Fibroblast of mammary gland (primary cell): ENCODE measurements around the gene ARHGAP15.

Experiments
- DNase-seq: peaks from one replicate; pipeline ENCODE4 v3.0.0-alpha.2; 2010; ENCODE audit warnings: low read depth
- H3K4me3 ChIP-seq: 2 replicates; pipeline ENCODE4 v1.5.1; 2011; ENCODE audit warnings: low read depth, mild to moderate bottlenecking, low read length, moderate library complexity; ENCODE audit not compliant: control insufficient read depth
- TF ChIP-seq, protein P1 (sequence below): conservative IDR thresholded peaks from 2 replicates; pipeline ENCODE4 v1.5.1; 2011; ENCODE audit warnings: low read depth, low read length, inconsistent platforms; ENCODE audit not compliant: control insufficient read depth, insufficient read depth

Gene ARHGAP15

DNA sequence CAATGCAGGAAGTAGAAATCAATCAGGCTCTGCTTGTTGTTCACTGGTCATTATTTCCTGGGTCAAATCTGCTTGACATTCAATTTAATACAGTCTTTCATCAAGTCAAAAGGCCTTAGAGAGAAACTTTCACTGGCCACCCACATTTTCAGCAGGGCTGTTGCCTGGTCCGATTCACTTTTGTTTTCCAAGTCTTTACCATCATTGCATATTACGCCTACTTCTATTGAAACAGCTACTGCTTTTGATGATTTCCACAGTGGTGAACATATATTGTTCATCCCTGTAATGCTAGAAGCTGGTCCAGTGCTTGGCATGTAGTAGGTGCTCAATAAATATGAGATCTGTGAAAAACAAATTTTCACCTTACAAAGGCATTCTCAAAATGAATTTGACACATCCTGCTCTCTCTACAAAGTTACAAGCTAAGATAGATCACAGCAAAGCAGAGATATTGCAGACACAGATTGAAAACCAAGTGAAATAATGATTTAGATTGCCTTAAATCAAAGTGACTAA lies 600.1 kb downstream of the ARHGAP15 start:
- DNase-seq: no peak
- TF ChIP-seq, protein P1, sequence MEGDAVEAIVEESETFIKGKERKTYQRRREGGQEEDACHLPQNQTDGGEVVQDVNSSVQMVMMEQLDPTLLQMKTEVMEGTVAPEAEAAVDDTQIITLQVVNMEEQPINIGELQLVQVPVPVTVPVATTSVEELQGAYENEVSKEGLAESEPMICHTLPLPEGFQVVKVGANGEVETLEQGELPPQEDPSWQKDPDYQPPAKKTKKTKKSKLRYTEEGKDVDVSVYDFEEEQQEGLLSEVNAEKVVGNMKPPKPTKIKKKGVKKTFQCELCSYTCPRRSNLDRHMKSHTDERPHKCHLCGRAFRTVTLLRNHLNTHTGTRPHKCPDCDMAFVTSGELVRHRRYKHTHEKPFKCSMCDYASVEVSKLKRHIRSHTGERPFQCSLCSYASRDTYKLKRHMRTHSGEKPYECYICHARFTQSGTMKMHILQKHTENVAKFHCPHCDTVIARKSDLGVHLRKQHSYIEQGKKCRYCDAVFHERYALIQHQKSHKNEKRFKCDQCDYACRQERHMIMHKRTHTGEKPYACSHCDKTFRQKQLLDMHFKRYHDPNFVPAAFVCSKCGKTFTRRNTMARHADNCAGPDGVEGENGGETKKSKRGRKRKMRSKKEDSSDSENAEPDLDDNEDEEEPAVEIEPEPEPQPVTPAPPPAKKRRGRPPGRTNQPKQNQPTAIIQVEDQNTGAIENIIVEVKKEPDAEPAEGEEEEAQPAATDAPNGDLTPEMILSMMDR: no peak
- H3K4me3 ChIP-seq: no peak overlapping the region

DNA sequence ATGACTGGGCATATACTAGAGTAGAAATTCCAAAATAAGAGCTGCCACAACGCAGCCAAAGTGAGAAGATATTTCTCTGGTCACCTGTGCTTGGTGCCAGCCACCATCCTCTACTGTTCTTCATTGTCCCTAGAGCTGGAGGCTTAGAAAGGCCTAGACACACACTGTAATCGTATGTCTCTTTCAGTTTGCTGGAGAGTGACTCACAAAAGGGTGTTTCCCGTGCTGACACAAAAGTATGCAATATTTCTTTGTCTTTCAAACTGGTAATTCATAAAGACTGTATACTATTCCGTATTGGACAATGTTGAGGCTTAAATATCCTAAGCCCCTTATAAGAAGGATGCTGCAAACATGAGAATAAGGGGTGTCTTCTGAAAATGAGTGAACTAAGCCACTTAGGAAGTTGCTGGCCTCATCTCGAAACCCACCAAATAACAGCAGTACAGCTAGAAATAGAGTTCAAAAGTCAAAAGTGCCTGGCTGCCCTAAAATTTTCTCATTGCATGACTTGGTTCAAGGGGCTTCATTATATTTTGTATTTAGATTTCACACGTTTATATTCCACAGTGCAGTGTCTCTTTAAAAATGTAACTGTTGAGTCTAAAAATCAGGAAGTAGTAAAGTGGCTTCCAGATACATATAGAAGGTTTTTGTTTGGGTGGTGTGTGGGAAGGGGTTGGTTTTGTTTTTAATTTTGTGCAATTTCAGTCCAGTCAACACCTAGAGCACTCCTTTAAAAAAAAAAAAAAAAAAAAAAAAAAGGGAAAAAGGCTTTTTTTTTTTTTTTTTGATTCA lies 601.1 kb downstream of the ARHGAP15 start:
- H3K4me3 ChIP-seq: no peak overlapping the region
- DNase-seq: peak; percentile 19
- TF ChIP-seq, protein P1: no peak

DNA sequence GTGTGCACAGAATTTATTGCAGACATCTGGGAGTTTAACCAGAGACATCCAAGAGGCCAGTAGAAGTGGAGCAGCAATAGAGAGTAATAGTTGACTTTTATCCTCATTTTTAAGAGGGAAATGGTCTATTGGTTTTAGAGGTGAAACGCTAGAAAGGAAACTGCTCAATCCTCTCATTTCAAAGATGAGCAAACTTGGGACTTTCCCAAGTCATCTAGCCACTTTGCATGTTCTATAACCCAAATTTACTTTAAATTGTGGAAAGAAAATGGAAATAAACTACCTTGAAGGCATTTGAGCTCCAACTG lies 601.7 kb downstream of the ARHGAP15 start:
- DNase-seq: no peak
- TF ChIP-seq, protein P1: no peak
- H3K4me3 ChIP-seq: no peak overlapping the region

DNA sequence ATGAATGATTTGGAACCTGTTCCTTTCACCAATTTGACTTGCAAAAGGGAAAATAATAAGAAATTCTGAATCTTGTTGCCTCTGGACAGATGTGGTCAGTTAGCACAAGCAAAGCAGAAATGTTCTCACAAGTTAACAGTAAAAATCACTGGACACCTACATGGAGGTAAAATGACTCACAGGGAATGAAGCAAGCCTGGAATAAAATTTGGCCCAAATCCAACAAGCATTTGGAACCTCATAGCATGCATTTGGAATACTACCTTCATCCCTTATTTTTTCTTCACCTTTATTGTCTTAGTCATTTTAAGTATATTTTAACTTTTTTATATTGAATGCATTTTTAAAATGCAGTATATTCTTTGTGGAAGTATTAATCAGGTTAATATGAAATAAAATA lies 602.9 kb downstream of the ARHGAP15 start:
- TF ChIP-seq, protein P1: no peak
- H3K4me3 ChIP-seq: no peak overlapping the region
- DNase-seq: peak; percentile 15

DNA sequence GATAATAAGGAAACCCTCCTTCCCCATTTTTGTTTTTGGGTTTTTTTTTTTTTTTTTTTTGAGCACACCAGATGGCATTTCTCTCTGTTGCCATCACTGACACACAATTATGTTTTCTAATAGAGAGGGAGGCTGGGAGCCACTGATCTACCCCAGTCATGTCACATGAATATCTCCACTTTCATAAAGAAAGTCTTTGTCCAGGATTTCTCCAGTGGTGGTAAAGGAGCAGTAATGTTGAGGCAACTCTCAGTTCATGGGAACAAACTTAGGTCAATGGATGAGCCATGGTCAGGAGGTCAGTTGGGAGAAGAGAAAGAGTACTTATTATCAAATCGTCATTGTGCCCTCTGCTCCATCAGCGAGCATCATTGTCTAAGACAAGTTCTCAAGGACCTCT lies 603.7 kb downstream of the ARHGAP15 start:
- TF ChIP-seq, protein P1: no peak
- no peak for DNase-seq
- no peak overlapping the region for H3K4me3 ChIP-seq

DNA sequence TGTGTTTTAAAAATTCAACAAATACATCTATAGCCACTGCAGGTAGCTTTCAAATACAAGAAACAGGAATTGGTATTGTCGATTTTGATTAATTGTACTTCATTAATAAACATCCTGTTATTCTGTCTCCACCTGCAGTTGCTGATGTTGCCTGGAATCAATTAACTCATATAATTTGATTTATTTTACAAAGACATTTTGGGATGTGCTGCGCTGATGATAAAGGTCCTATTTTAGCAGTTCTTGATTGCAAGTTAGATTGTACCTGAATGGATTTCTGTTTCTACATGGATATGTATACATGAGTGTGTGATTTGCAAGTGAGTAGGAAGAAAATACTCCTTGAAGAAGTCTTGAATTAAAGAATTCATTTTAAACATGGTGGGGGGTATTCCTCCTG lies 605.3 kb downstream of the ARHGAP15 start:
- H3K4me3 ChIP-seq: no peak overlapping the region
- TF ChIP-seq, protein P1: no peak
- DNase-seq: no peak
